GM12878 (cell line): ENCODE data around the gene EFCAB8. TPM values are rescaled to one million over a fixed set of nuclear protein-coding genes. Genes with fewer than 3 reads are reported as not detected.

Experiments
- ATAC-seq: fragments of 200-7000 bp; cut with Tn5 transposase; 3 replicates; pipeline ENCODE4 v1.9.1; 2020; ENCODE audit warnings: mild to moderate bottlenecking, moderate library complexity
- BruUV-seq: library from RNA; stranded (reverse); fragments of 400-500 nt; replicated peaks from 2 replicates; lab custom pipeline; 2021; lab: Mats Ljungman, UMichigan
- CTCF ChIA-PET: fragments of 300-600 bp; sonication (Branson Sonifier 250); formaldehyde crosslinking; extraction: SDS; loops from one replicate; lab custom pipeline; 2021; ENCODE audit warnings: inconsistent platforms; lab: Yijun Ruan, JAX
- POLR2A ChIA-PET: fragments of 350-600 bp; formaldehyde crosslinking; extraction: SDS; loops from one replicate; lab custom pipeline; 2021; ENCODE audit warnings: inconsistent platforms; lab: Charles Lee
- RAD21 ChIA-PET: fragments of 300-600 bp; sonication (Branson Sonifier 250); formaldehyde crosslinking; loops from one replicate; lab custom pipeline; 2023; ENCODE audit warnings: antibody characterized with exemption; ENCODE audit not compliant: unreplicated experiment; lab: Charles Lee
- SMC1A ChIA-PET: fragments of 300-600 bp; sonication (Branson Sonifier 250); formaldehyde crosslinking; loops from one replicate; lab custom pipeline; 2023; ENCODE audit not compliant: unreplicated experiment, uncharacterized antibody; lab: Charles Lee
- DNase-seq: peaks from one replicate; pipeline ENCODE4 v3.0.0-alpha.2; 2011; ENCODE audit warnings: low read depth, low spot score
- FAIRE-seq: peaks from 3 replicates; lab custom pipeline; 2011; peaks lifted over from hg19 to GRCh38; lab: Jason Lieb, UNC
- H2AFZ ChIP-seq: 2 replicates; pipeline ENCODE4 v1.6.0; 2011; ENCODE audit warnings: low read depth, low read length, control low read depth; ENCODE audit not compliant: control insufficient read depth
- H3K27ac ChIP-seq: 2 replicates; pipeline ENCODE4 v1.5.1; 2011; ENCODE audit warnings: control low read depth; ENCODE audit not compliant: control insufficient read depth, insufficient read depth
- H3K27me3 ChIP-seq, 2 experiments: replicated peaks in 1 of 2; 2 replicates each; pipeline versions ENCODE4 v1.6.0 to v1.6.1; 2011; ENCODE audit warnings: low read length in 1 of 2; ENCODE audit not compliant: control insufficient read depth in 2 of 2, insufficient read depth in 2 of 2
- H3K36me3 ChIP-seq, 2 experiments: 2 replicates each; pipeline ENCODE4 v1.5.1; 2011; ENCODE audit warnings: low read length in 1 of 2; ENCODE audit not compliant: control insufficient read depth in 2 of 2, insufficient read depth in 2 of 2
- H3K4me1 ChIP-seq: 2 replicates; pipeline ENCODE4 v1.6.1; 2011; ENCODE audit warnings: mild to moderate bottlenecking, low read length, moderate library complexity, mixed read lengths; ENCODE audit not compliant: control insufficient read depth, insufficient read depth
- H3K4me2 ChIP-seq: 2 replicates; pipeline ENCODE4 v1.6.0; 2011; ENCODE audit warnings: control low read depth; ENCODE audit not compliant: control insufficient read depth, insufficient read depth
- H3K4me3 ChIP-seq: fragments of 200-600 bp; sonication (generic); 2 replicates; pipeline ENCODE4 v1.5.1; 2016
- H3K79me2 ChIP-seq: 2 replicates; pipeline ENCODE4 v1.6.0; 2011; ENCODE audit warnings: low read length; ENCODE audit not compliant: control insufficient read depth, insufficient read depth
- H3K9ac ChIP-seq: 2 replicates; pipeline ENCODE4 v1.8.0; 2011; ENCODE audit warnings: low read length, control low read depth, mixed read lengths; ENCODE audit not compliant: control insufficient read depth, insufficient read depth
- H3K9me3 ChIP-seq: replicated peaks from 3 replicates; pipeline ENCODE4 v1.5.1; 2011; ENCODE audit warnings: mild to moderate bottlenecking, low read length; ENCODE audit not compliant: control insufficient read depth, insufficient read depth
- H4K20me1 ChIP-seq: 2 replicates; pipeline ENCODE4 v1.6.0; 2011; ENCODE audit not compliant: control insufficient read depth, insufficient read depth
- CEBPB ChIP-seq, 2 experiments: fragments of 150-350 bp in 1 of 2; IDR thresholded peaks; 2 replicates each; pipeline ENCODE4 v1.6.1; 2012 to 2014; ENCODE audit warnings: low read depth in 2 of 2, low read length in 2 of 2, borderline replicate concordance in 1 of 2, inconsistent platforms in 1 of 2
- FOXK2 ChIP-seq: fragments of 450-650 bp; IDR thresholded peaks from 2 replicates; pipeline ENCODE4 v1.6.1; 2017; ENCODE audit warnings: mild to moderate bottlenecking, moderate library complexity
- FOXM1 ChIP-seq: IDR thresholded peaks from 2 replicates; pipeline ENCODE4 v1.6.1; 2012; ENCODE audit warnings: low read depth, mild to moderate bottlenecking, inconsistent platforms, low read length, moderate library complexity
- LARP7 ChIP-seq: fragments of 450-650 bp; IDR thresholded peaks from 2 replicates; pipeline ENCODE4 v1.6.1; 2017; ENCODE audit warnings: mild to moderate bottlenecking
- MYB ChIP-seq: fragments of 150-350 bp; IDR thresholded peaks from 2 replicates; pipeline ENCODE4 v1.6.1; 2014; ENCODE audit warnings: mild to moderate bottlenecking, low read depth, low read length, borderline replicate concordance
- NFIC ChIP-seq: IDR thresholded peaks from 2 replicates; pipeline ENCODE4 v1.6.1; 2012; ENCODE audit warnings: low read depth, mild to moderate bottlenecking, inconsistent platforms, low read length, moderate library complexity
- NFXL1 ChIP-seq: fragments of 450-650 bp; IDR thresholded peaks from 2 replicates; pipeline ENCODE4 v1.6.1; 2017; ENCODE audit warnings: antibody characterized with exemption, mild to moderate bottlenecking, borderline replicate concordance
- NFYA ChIP-seq: IDR thresholded peaks from 2 replicates; pipeline ENCODE4 v1.6.1; 2011; ENCODE audit warnings: low read depth, mild to moderate bottlenecking, low read length, improper control_type of control experiment, borderline replicate concordance
- RAD21 ChIP-seq: IDR thresholded peaks from 2 replicates; pipeline ENCODE4 v1.6.1; 2011; ENCODE audit warnings: mild to moderate bottlenecking, low read depth, low read length, moderate library complexity; ENCODE audit not compliant: insufficient read depth
- SMC3 ChIP-seq: IDR thresholded peaks from 2 replicates; pipeline ENCODE4 v1.6.1; 2011; ENCODE audit warnings: low read length, improper control_type of control experiment, borderline replicate concordance
- WGBS: methylation state at CpG from one replicate; pipeline ENCODE4 v1.1.6; 2016; ENCODE audit warnings: low lambda C conversion rate; ENCODE audit not compliant: insufficient replicate concordance, insufficient coverage; ENCODE audit errors: missing lambda C conversion rate; 5-methylcytosine and 5-hydroxymethylcytosine counted together
- in situ Hi-C: fragments of 300-500 bp; cut with MboI; formaldehyde crosslinking; loops from 9 replicates; pipeline ENCODE4 v1.14.3; 2018; ENCODE audit warnings: mixed read lengths
- intact Hi-C: fragments of 100-400 bp; cut with micrococcal nuclease; formaldehyde crosslinking; loops from one replicate; pipeline ENCODE4 v1.14.2; 2022; ENCODE audit not compliant: unreplicated experiment
- polyA plus RNA-seq, 11 experiments: library from polyadenylated mRNA; depleted of rRNA in 4 of 11; unstranded in 6 of 11; stranded (reverse) in 5 of 11; fragments of >200 nt; fragmentation: Nextera tagmentation in 4 of 11; fragmentation: Illumina TruSeq in 1 of 11; extraction: Ambion mirVana in 4 of 11; extraction: Trizol in 1 of 11; gene quantifications; 1 replicate in 1 of 11; 2 replicates in 10 of 11; pipeline versions ENCODE4 v1.2.1 to v1.2.3, GENCODE V29; 2011 to 2016; ENCODE audit warnings: inconsistent platforms in 2 of 11, missing spikeins in 2 of 11, low read depth in 1 of 11
- total RNA-seq, 4 experiments: library from RNA; depleted of rRNA in 3 of 4; stranded (reverse); fragments of >200 nt in 3 of 4; fragmentation: Illumina TruSeq in 1 of 4; extraction: Trizol in 1 of 4; gene quantifications; 2 replicates each; pipeline versions ENCODE4 v1.2.1 to v1.2.3, GENCODE V29; 2013 to 2021

Gene EFCAB8
- total and polyA plus RNA-seq, 10 of the 15 experiments (the other 5 are each of a cell fraction or from before 2014, with no cell fraction given): 0.04 to 0.18 (median 0.06) TPM; not detected in 4

- Histone ChIP-seq H4K20me1 (no peaks in the 10 kb centered on the region), H3K4me2 (no peak overlapping the region), H3K9ac (no peak overlapping the region), H3K4me1 (no peaks in the 10 kb centered on the region), H3K9me3 (no peaks in the 10 kb centered on the region), H3K4me3 (no peak overlapping the region), H3K27me3 (no peaks in the 10 kb centered on the region), H3K27ac (no peak overlapping the region), H2AFZ (no peak overlapping the region), H3K79me2 (no peaks in the 10 kb centered on the region), H3K36me3 (no peaks in the 10 kb centered on the region)
- RAD21 ChIA-PET: no interaction called here
- SMC1A ChIA-PET: interaction anchor here (1.1 to 2.4 kb wide), 3 partner anchors 23 to 135 kb away, joined by 3 to 8 read pairs (median 4); no protein-coding TSS in a partner anchor
- no peak for ATAC-seq
- intact Hi-C loops (loop anchor here (5.0 kb wide), 1 partner anchor 151 kb away; no protein-coding TSS in a partner anchor), in situ Hi-C loops (no loop called here)
- 56% methylated on average over 7 of the region's 7 CpGs for WGBS
- FAIRE-seq: no peak
- POLR2A ChIA-PET: no interaction called here
- no peak for DNase-seq
- BruUV-seq: no TSS peak
- TF ChIP-seq CEBPB (IDR thresholded peaks at IDR 0.05; ENCODE audit: borderline replicate concordance in 1 of 2, low read depth in 2 of 2, low read length in 2 of 2) (no peak), NFYA (no peak), FOXK2 (no peak), FOXM1 (no peak), MYB (no peak), NFXL1 (no peak), LARP7 (no peak), RAD21 (no peak), SMC3 (no peak), NFIC (no peak)
- CTCF ChIA-PET: interaction anchor here (2.0 to 3.9 kb wide), 3 partner anchors 39 to 348 kb away, joined by 6 to 24 read pairs (median 7); no protein-coding TSS in a partner anchor
Measured at GRCh38 chr20:32943490-32944052, 84.8 kb downstream of the EFCAB8 start.
